ENCODE data around the gene ACTN1.

DNA sequence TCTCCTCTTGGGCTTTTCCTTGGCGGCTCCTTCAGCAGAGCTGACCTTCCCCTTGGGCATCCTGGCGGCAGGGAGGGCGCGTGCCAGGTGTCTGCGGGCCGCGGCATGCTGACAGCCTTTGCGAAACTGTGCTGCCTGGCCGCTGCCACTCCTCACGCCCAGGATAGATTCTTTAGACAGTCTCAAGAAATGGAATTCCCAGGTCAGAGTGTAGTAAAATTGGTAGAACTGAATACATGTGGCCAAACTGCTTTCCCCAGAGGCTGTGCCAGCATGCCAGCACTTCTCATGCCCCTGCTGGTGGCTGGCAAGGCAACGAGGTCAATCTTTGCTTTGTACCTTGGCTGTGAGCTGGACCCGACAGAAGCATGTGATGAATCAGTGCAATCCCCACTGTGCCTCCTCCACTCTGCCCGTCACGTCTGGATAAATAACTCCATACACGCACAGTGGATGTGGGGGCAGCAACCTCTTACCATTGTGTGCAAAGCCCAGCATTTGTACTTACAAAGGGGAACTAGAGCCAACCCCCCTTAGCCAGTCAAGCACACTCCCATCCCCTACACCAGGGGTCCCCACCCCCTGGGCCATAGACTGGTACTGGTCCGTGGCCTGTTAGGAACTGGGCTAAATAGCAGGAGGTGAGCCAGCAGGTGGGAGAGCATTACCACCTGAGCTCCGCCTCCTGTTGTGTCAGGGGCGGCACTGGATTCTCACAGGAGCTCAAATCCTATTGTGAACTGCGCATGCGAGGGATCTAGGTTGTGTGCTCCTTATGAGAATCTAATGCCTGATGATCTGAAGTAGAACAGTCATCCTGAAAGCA lies 90.9 kb downstream of the ACTN1 start:
- TF ChIP-seq, protein P1, sequence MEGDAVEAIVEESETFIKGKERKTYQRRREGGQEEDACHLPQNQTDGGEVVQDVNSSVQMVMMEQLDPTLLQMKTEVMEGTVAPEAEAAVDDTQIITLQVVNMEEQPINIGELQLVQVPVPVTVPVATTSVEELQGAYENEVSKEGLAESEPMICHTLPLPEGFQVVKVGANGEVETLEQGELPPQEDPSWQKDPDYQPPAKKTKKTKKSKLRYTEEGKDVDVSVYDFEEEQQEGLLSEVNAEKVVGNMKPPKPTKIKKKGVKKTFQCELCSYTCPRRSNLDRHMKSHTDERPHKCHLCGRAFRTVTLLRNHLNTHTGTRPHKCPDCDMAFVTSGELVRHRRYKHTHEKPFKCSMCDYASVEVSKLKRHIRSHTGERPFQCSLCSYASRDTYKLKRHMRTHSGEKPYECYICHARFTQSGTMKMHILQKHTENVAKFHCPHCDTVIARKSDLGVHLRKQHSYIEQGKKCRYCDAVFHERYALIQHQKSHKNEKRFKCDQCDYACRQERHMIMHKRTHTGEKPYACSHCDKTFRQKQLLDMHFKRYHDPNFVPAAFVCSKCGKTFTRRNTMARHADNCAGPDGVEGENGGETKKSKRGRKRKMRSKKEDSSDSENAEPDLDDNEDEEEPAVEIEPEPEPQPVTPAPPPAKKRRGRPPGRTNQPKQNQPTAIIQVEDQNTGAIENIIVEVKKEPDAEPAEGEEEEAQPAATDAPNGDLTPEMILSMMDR (IDR thresholded peaks at IDR 0.05; ENCODE audit: low read depth, low read length) = no peak
- TF ChIP-seq EZH2phosphoT487 (IDR thresholded peaks at IDR 0.05; ENCODE audit: low read depth) = no peak
